RCC 7860 (cell line): ENCODE measurements around the gene TRIO.

Source experiments
- DNase-seq: peaks from one replicate; pipeline ENCODE4 v3.0.0-alpha.2; 2015; ENCODE audit warnings: low spot score
- FAIRE-seq: peaks from 2 replicates; lab custom pipeline; 2012; peaks lifted over from hg19 to GRCh38; lab: Jason Lieb, UNC

Gene TRIO

DNA sequence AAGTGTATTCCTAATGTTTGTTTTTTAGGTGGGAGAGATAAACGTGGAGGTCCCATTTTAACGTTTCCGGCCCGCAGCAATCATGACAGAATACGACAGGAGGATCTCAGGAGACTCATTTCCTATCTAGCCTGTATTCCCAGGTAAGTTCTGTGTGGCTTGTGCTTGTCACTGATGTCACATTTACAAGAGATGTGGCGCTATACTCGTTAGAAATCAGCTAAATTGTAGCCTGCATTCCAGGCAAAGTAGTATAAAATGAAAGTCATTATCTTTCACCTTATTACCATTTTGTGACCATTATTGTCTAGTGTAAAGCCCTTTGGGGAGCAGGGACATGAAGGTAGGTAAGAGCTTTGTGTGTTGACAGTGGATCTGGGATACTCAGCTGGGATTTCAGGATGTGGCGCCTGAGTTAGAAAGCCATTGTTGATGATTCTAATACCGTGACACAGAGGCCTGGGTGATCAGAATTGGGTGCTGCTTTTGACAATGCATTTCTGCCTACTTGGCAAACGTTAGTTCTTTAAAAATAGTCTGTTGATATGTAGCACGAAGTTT lies 137.2 kb downstream of the TRIO start:
- DNase-seq: no peak
- no peak for FAIRE-seq

GRCh38 chr5:14281746-14282181 lies 138.6 kb downstream of the TRIO start:
- FAIRE-seq (no peak), DNase-seq (no peak)

DNA sequence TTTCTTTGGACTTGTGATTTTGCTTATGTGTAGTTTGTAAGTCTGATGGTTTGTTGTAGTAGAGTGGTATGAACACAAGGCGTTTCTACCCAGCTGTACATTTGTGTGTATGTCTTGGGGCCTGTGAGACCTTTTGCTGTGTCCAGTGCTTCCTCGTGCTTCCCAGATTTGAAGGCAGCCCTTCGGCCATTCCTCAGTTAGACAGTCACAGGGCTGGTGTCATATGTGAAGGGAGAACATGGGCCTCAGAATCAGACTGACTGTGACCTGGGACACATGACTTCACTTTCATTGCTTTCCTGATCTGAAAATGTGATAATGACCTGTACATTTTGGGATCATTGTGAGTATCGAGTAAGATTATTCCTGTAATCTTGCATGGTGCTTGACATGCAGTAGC lies 140.0 kb downstream of the TRIO start:
- FAIRE-seq (no peak), DNase-seq (no peak)

GRCh38 chr5:14284392-14285148 lies 141.4 kb downstream of the TRIO start:
- FAIRE-seq (no peak), DNase-seq (no peak)

GRCh38 chr5:14286007-14286406 lies 142.9 kb downstream of the TRIO start:
- DNase-seq (no peak), FAIRE-seq (no peak)

- FAIRE-seq: no peak
- DNase-seq: no peak
These were observed 143.7 kb downstream of the TRIO start for GRCh38 chr5:14286574-14287421.

DNA sequence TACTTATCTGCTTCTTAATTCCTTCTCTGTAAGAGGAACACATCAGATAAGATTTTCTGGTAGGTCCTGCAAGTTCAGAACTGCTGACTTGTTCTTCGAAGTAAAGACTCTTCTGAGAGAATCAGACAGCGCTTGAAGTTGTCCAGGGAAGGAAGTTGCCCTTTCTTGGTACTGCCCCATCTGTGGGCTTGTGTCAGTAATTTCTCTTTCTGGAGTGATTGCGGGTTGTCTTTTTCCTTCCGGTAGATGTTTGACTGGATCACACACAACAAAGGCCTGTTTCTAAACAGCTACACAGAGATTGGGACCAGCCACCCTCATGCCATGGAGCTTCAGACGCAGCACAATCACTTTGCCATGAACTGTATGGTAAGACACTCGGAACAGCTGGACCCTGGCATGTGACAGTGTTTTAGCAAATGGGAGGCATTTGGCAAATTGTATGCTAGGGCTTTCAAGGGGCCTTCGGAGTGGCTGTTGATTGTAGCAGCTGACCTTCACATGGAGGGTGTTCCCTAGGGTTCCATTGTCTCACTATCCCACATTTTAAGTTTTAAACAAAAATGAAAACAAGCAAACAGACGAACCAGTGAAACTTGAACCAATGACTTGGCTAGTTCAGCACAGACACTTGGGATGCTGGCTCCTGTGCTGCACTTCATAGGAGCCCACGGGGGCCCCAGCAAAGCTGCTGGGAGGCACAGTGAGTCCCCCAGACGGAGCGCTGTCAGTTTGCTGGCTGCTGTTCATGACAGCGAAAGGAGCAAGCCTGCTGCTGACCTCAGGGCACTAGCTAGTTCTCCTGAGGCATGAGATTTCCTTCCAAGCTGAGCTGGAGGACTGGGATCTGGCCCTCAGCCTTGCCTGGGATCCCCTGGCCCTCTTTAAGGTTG lies 149.9 kb downstream of the TRIO start:
- FAIRE-seq (no peak), DNase-seq (no peak)

- FAIRE-seq (no peak), DNase-seq (no peak)
These were observed 152.5 kb downstream of the TRIO start for GRCh38 chr5:14295610-14296009.

GRCh38 chr5:14296533-14297331 lies 153.6 kb downstream of the TRIO start:
- FAIRE-seq: no peak

GRCh38 chr5:14297697-14298096 lies 154.6 kb downstream of the TRIO start:
- no peak for FAIRE-seq

More at GRCh38 chr5:14296533-14297331, 153.6 kb downstream of the TRIO start:
- no peak for DNase-seq

GRCh38 chr5:14298126-14298847 lies 155.1 kb downstream of the TRIO start:
- FAIRE-seq (no peak), DNase-seq (no peak)

More at GRCh38 chr5:14297697-14298096, 154.6 kb downstream of the TRIO start:
- no peak for DNase-seq

DNA sequence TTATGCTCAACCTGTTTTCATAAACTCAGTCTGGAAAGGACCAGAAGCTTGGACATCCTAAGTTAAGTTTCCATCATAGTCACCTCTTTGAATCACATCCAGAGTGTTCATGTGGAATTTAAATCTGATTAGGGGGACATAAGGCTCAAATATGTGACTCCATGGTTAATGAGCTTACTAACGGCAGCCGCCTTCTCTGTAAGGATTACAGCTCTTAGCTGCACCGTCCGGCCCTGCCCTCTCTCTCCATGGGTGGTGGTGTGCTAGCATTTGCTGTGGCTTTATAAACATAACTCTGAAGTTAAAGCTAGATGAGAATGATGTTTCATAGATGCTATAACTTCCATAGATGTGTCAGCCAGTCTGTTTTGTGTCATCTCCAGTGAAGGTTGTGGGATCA lies 156.5 kb downstream of the TRIO start:
- no peak for FAIRE-seq

DNA sequence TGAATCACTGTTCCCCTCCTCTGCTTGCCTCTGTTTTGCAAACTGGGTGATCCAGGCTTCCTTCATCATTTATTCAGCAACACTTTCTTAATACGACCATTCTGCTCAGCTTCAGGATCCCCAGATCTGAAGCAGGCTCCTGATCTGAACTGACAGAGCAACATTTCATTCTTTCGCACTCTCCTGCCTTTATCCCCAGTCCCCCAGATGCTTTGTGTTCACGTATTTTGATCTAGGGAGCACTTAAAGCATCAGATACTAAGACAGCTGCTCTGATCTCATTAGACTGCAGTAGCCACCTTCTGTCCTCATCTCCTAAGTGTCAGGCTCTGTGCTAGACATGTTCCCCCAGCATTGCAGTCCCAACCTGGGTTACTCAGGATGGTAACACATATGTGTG lies 158.0 kb downstream of the TRIO start:
- no peak for FAIRE-seq

More for the DNA sequence above, 156.5 kb downstream of the TRIO start:
- DNase-seq: no peak

GRCh38 chr5:14302330-14302729 lies 159.2 kb downstream of the TRIO start:
- FAIRE-seq: no peak
- no peak for DNase-seq

More for the DNA sequence above, 158.0 kb downstream of the TRIO start:
- DNase-seq: no peak

- peak; percentile 98 for DNase-seq
- FAIRE-seq: peak; percentile 98
These were observed 161.9 kb downstream of the TRIO start for GRCh38 chr5:14305045-14305444.

DNA sequence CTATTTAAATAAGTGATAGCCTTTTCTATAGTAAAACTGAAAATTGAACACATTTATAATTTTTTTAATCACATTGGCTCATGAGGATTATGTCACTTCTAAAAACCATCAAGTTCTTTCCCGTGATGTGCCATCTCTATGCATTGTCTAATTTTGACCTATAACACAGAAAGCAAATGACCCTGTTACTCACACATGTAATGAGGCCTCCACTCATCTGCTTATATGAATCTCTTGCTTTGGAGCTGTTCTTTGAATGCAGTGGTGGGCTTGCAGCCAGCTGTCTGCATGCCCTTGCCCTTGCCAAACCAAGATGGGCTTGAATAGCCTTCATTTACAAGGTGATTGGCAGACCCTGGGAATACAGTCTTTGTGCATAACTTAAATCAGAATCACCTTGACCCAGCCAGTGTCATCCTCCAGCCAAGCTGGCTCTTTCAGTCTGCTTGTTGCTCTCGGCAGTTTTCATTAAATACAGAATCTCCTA lies 163.2 kb downstream of the TRIO start:
- FAIRE-seq: no peak
- DNase-seq: no peak

GRCh38 chr5:14308384-14309154 lies 165.4 kb downstream of the TRIO start:
- no peak for FAIRE-seq
- DNase-seq: no peak

DNA sequence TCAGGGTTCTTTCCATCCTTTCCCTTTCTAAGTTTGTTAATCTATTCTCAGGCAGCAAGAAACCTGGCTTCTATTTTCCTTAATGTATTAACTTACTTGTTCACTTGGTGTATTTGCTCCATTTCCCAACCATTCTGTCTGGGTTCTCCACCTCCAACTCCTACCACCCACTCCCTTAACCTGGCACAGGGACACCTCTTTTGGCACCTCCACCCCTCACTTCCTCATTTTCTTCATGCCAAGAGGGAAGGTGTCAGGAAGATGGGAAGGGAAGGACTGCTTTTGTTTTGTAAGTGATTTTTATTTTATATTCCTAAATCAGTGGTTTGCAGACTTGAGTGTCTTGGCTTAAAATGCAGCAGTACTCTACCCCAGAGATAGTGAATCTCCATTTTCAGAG lies 166.1 kb downstream of the TRIO start:
- DNase-seq: no peak
- no peak for FAIRE-seq
